ENCODE measurements around the gene SHISA7.

SHISA7 gene

DNA sequence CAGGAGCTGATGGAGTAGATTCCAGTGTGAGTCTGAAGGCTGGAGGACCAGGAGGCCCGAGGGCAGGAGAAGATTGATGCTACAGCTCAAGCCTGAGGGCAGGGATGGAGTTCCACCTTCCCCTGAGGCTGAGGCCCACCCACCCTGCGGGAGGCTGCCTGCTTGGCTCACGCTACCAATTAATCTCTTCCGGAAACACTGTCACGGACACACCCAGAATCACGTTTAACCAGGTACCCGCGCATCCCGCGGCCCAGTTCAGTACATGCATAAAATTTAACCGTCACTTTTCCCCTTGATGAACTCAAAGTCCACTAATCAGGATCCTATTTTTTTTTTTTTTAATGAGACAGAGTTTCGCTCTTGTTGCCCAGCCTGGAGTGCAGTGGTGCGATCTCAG, 28.2 kb upstream of the SHISA7 start:
- Histone ChIP-seq H3K4me1 (ENCODE audit: control insufficient read depth, insufficient read depth, low read length, poor library complexity, severe bottlenecking) (peaks cover 9% of the 10 kb centered on the region), H3K36me3 (ENCODE audit: control insufficient read depth, insufficient read depth, low read length) (no peaks in the 10 kb centered on the region), H3K27ac (ENCODE audit: insufficient read depth, low read length, poor library complexity, severe bottlenecking) (no peak overlapping the region), H3K27me3 (replicated peaks; ENCODE audit: control insufficient read depth, insufficient read depth, low read length, poor library complexity, severe bottlenecking) (no peaks in the 10 kb centered on the region), H3K9me3 (ENCODE audit: control insufficient read depth, low read length) (no peaks in the 10 kb centered on the region), H3K4me3 (ENCODE audit: insufficient read depth, low read depth, low read length, poor library complexity, severe bottlenecking) (no peak overlapping the region)
- DNase-seq: no peak

DNA sequence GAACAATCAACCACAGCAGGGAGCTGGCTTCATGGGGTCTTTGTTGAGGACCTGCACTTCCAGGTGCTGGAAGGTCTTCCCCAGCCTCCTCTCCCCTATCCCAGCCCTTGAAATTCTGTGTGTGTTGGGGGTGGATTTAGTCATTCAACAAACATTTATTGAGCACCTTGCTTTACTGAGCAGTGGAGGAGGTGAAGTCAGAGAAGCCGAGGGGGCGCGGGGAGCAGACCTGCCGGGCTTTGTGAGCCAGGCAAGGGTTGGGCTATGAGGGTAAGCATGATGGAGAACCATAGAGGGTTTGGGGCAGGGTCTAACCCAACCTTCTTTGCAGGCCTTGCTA, 24.9 kb upstream of the SHISA7 start:
- Histone ChIP-seq H3K27me3 (replicated peaks; ENCODE audit: control insufficient read depth, insufficient read depth, low read length, poor library complexity, severe bottlenecking) (no peaks in the 10 kb centered on the region), H3K9me3 (ENCODE audit: control insufficient read depth, low read length) (no peaks in the 10 kb centered on the region), H3K4me1 (ENCODE audit: control insufficient read depth, insufficient read depth, low read length, poor library complexity, severe bottlenecking) (peaks cover 5% of the 10 kb centered on the region), H3K27ac (ENCODE audit: insufficient read depth, low read length, poor library complexity, severe bottlenecking) (no peak overlapping the region), H3K36me3 (ENCODE audit: control insufficient read depth, insufficient read depth, low read length) (no peaks in the 10 kb centered on the region), H3K4me3 (ENCODE audit: insufficient read depth, low read depth, low read length, poor library complexity, severe bottlenecking) (no peak overlapping the region)
- no peak for DNase-seq

DNA sequence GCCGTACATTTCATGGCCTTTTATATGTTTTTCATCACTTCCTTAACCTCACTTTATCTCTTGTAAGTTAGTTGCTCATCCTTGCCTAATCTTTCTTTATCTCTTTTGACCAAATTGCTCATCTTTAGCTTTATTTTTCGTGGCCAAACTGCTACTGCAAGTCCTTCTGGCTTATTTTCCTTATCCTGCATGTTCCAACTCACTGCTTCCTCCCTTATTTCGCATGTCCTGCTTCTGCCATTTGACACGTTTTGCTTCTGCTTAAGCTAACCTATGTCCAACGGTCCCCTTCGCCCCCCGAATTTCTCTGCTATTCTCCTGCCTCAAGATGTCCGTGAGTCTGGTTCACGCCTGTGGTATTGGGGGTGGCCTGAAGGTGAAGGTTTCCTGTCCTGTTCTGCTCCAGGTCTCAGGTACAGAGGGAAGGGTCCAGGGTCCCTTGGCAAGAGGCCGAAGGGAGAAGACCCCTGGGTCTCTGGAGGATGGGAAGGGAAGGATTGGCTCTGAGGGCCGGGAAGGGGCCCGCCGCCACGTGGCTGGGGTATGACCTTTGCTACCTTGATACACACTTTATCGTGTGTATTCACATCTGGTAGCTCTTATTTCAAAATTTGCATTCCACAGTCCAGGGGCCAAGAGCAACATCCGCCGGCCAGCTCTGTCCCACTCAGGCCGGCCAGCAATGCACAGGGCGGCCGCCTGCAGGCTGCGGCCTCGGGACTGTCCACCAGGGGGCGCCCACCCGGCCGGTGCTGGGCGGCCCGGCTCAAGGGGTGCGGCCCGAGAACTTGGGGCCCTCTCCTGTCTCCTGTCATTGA, 24.3 kb upstream of the SHISA7 start:
- Histone ChIP-seq H3K27ac (ENCODE audit: insufficient read depth, low read length, poor library complexity, severe bottlenecking) (no peak overlapping the region), H3K9me3 (ENCODE audit: control insufficient read depth, low read length) (no peaks in the 10 kb centered on the region), H3K27me3 (replicated peaks; ENCODE audit: control insufficient read depth, insufficient read depth, low read length, poor library complexity, severe bottlenecking) (no peaks in the 10 kb centered on the region), H3K4me1 (ENCODE audit: control insufficient read depth, insufficient read depth, low read length, poor library complexity, severe bottlenecking) (peaks cover 5% of the 10 kb centered on the region), H3K4me3 (ENCODE audit: insufficient read depth, low read depth, low read length, poor library complexity, severe bottlenecking) (no peak overlapping the region), H3K36me3 (ENCODE audit: control insufficient read depth, insufficient read depth, low read length) (no peaks in the 10 kb centered on the region)
- DNase-seq: peak in 2 of 3 donors; percentile 50 to 64

GRCh38 chr19:55466241-55466614, 23.1 kb upstream of the SHISA7 start:
- Histone ChIP-seq H3K4me1 (ENCODE audit: control insufficient read depth, insufficient read depth, low read length, poor library complexity, severe bottlenecking) (peaks cover 11% of the 10 kb centered on the region), H3K9me3 (ENCODE audit: control insufficient read depth, low read length) (no peaks in the 10 kb centered on the region), H3K4me3 (ENCODE audit: insufficient read depth, low read depth, low read length, poor library complexity, severe bottlenecking) (no peak overlapping the region), H3K36me3 (ENCODE audit: control insufficient read depth, insufficient read depth, low read length) (no peaks in the 10 kb centered on the region), H3K27ac (ENCODE audit: insufficient read depth, low read length, poor library complexity, severe bottlenecking) (no peak overlapping the region), H3K27me3 (replicated peaks; ENCODE audit: control insufficient read depth, insufficient read depth, low read length, poor library complexity, severe bottlenecking) (no peaks in the 10 kb centered on the region)
- no peak for DNase-seq

- H3K36me3 ChIP-seq (ENCODE audit: control insufficient read depth, insufficient read depth, low read length): no peaks in the 10 kb centered on the region
- H3K4me1 ChIP-seq (ENCODE audit: control insufficient read depth, insufficient read depth, low read length, poor library complexity, severe bottlenecking): peaks cover 17% of the 10 kb centered on the region
- H3K4me3 ChIP-seq (ENCODE audit: insufficient read depth, low read depth, low read length, poor library complexity, severe bottlenecking): no peak overlapping the region
- no peak overlapping the region for H3K27ac ChIP-seq (ENCODE audit: insufficient read depth, low read length, poor library complexity, severe bottlenecking)
- no peaks in the 10 kb centered on the region for H3K27me3 ChIP-seq (replicated peaks; ENCODE audit: control insufficient read depth, insufficient read depth, low read length, poor library complexity, severe bottlenecking)
- DNase-seq: no peak
- H3K9me3 ChIP-seq (ENCODE audit: control insufficient read depth, low read length): no peaks in the 10 kb centered on the region
Measured at GRCh38 chr19:55465460-55466240, 22.6 kb upstream of the SHISA7 start.

GRCh38 chr19:55464662-55465054, 21.6 kb upstream of the SHISA7 start, which contains the start of gene C19orf85:
TSS of gene C19orf85 (minus strand) at chr19:55464751. CDS start at chr19:55464554, 197 bp downstream.
- H3K4me1 ChIP-seq (ENCODE audit: control insufficient read depth, insufficient read depth, low read length, poor library complexity, severe bottlenecking): peaks cover 18% of the 10 kb centered on the region
- no peaks in the 10 kb centered on the region for H3K9me3 ChIP-seq (ENCODE audit: control insufficient read depth, low read length)
- no peak within 1 kb of the TSS for H3K27ac ChIP-seq (ENCODE audit: insufficient read depth, low read length, poor library complexity, severe bottlenecking)
- H3K36me3 ChIP-seq (ENCODE audit: control insufficient read depth, insufficient read depth, low read length): no peaks in the 10 kb centered on the region
- no peaks in the 10 kb centered on the region for H3K27me3 ChIP-seq (replicated peaks; ENCODE audit: control insufficient read depth, insufficient read depth, low read length, poor library complexity, severe bottlenecking)
- DNase-seq: no peak
- H3K4me3 ChIP-seq (ENCODE audit: insufficient read depth, low read depth, low read length, poor library complexity, severe bottlenecking): no peak within 1 kb of the TSS

- Histone ChIP-seq H3K27ac (ENCODE audit: insufficient read depth, low read length, poor library complexity, severe bottlenecking) (no peak overlapping the region), H3K9me3 (ENCODE audit: control insufficient read depth, low read length) (no peaks in the 10 kb centered on the region), H3K27me3 (replicated peaks; ENCODE audit: control insufficient read depth, insufficient read depth, low read length, poor library complexity, severe bottlenecking) (no peaks in the 10 kb centered on the region), H3K36me3 (ENCODE audit: control insufficient read depth, insufficient read depth, low read length) (no peaks in the 10 kb centered on the region), H3K4me3 (ENCODE audit: insufficient read depth, low read depth, low read length, poor library complexity, severe bottlenecking) (no peak overlapping the region), H3K4me1 (ENCODE audit: control insufficient read depth, insufficient read depth, low read length, poor library complexity, severe bottlenecking) (peaks cover 18% of the 10 kb centered on the region)
- no peak for DNase-seq
Measured at GRCh38 chr19:55464039-55464661, 21.1 kb upstream of the SHISA7 start.

DNA sequence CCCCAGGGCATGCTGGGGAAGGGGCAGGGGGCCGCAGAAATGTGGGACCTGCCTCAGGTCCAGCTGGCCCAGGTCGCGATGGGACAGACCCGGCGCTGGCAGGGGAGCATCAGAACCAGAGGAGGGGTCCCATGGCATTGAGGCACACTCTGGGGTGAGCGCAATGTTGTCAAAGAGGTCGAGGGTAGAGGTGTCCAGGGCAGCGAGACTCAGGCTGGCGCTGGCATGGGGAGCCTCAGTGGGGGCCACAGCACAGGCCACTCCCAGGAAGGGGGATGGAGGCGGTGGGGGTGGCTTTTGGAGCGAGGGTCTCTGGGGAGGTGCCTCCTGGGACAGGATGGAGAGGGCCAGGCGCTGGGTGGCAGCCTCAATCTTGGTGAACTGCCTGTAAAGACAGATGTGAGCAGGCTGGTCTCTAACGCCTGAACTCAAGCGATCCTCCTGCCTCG, 20.5 kb upstream of the SHISA7 start:
- Histone ChIP-seq H3K36me3 (ENCODE audit: control insufficient read depth, insufficient read depth, low read length) (no peaks in the 10 kb centered on the region), H3K27ac (ENCODE audit: insufficient read depth, low read length, poor library complexity, severe bottlenecking) (no peak overlapping the region), H3K9me3 (ENCODE audit: control insufficient read depth, low read length) (no peaks in the 10 kb centered on the region), H3K4me1 (ENCODE audit: control insufficient read depth, insufficient read depth, low read length, poor library complexity, severe bottlenecking) (peaks cover 18% of the 10 kb centered on the region), H3K27me3 (replicated peaks; ENCODE audit: control insufficient read depth, insufficient read depth, low read length, poor library complexity, severe bottlenecking) (no peaks in the 10 kb centered on the region), H3K4me3 (ENCODE audit: insufficient read depth, low read depth, low read length, poor library complexity, severe bottlenecking) (no peak overlapping the region)
- DNase-seq: no peak

DNA sequence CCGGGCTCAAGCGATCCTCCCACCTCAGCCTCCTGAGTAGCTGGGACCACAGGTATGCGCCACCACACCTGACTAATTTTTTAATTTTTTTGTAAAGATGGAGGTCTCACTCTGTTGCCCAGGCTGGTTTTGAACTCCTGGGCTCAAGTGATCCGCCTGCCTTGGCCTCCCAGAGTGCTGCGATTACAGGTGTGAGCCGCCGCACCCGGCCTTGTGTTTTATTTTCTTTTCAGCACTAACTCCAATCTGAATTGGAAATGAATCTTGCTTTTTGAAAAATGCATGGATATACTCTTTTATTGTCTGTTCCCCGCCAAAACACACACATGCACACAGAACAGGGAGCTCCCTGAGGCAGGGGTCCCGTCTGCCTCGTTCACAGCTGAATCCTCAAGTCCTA, 19.6 kb upstream of the SHISA7 start:
- Histone ChIP-seq H3K4me1 (ENCODE audit: control insufficient read depth, insufficient read depth, low read length, poor library complexity, severe bottlenecking) (peaks cover 14% of the 10 kb centered on the region), H3K9me3 (ENCODE audit: control insufficient read depth, low read length) (no peaks in the 10 kb centered on the region), H3K4me3 (ENCODE audit: insufficient read depth, low read depth, low read length, poor library complexity, severe bottlenecking) (no peak overlapping the region), H3K36me3 (ENCODE audit: control insufficient read depth, insufficient read depth, low read length) (no peaks in the 10 kb centered on the region), H3K27me3 (replicated peaks; ENCODE audit: control insufficient read depth, insufficient read depth, low read length, poor library complexity, severe bottlenecking) (no peaks in the 10 kb centered on the region), H3K27ac (ENCODE audit: insufficient read depth, low read length, poor library complexity, severe bottlenecking) (no peak overlapping the region)
- no peak for DNase-seq
